B cell (primary cell): ENCODE data around the gene ATP5F1A.

ENCODE experiments used
- EZH2 ChIP-seq: IDR thresholded peaks from 2 replicates; pipeline ENCODE4 v1.6.1; 2012; ENCODE audit warnings: borderline replicate concordance, low read depth, mild to moderate bottlenecking, moderate library complexity, low read length; ENCODE audit not compliant: insufficient read depth, poor library complexity, severe bottlenecking
- TF ChIP-seq, protein P1 (sequence below): fragments of 200-600 bp; IDR thresholded peaks from one replicate; pipeline ENCODE4 v1.8.0; 2022; ENCODE audit warnings: antibody characterized with exemption, mild to moderate bottlenecking

- TF ChIP-seq, protein P1, sequence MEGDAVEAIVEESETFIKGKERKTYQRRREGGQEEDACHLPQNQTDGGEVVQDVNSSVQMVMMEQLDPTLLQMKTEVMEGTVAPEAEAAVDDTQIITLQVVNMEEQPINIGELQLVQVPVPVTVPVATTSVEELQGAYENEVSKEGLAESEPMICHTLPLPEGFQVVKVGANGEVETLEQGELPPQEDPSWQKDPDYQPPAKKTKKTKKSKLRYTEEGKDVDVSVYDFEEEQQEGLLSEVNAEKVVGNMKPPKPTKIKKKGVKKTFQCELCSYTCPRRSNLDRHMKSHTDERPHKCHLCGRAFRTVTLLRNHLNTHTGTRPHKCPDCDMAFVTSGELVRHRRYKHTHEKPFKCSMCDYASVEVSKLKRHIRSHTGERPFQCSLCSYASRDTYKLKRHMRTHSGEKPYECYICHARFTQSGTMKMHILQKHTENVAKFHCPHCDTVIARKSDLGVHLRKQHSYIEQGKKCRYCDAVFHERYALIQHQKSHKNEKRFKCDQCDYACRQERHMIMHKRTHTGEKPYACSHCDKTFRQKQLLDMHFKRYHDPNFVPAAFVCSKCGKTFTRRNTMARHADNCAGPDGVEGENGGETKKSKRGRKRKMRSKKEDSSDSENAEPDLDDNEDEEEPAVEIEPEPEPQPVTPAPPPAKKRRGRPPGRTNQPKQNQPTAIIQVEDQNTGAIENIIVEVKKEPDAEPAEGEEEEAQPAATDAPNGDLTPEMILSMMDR: no peak
- TF ChIP-seq EZH2: no peak
Measured at GRCh38 chr18:46098616-46098933, 479 bp upstream of the ATP5F1A start.
